Suppressor macrophage treated with lipopolysaccharide for 4 hours (primary cell): ENCODE data around the gene ZNF423.
A peak's percentile ranks its signal among the peaks of the same experiment; 100 is the strongest.

Experiments used
- DNase-seq: peaks from one replicate; pipeline ENCODE4 v3.0.0-alpha.2; 2020

Gene ZNF423

DNA sequence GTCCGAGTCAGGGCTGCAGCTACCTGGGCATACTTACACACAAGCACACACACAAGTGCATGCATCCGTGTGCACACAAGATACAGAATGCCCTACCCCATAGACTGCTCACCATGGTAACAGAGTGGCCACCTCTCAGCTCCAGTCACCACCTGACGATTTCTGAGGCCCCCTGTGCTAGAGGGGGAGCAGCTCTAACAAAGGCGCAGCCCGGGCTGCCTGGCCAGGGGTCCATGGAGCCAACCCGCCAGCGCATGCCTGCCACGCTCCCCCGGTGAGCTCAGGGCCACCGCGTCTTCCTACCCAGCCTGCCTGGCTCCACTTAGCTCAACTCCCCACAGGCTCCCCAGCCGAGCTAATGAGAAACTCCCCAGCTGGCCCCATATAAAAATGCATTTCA, 75.5 kb downstream of the ZNF423 start:
- no peak for DNase-seq

DNA sequence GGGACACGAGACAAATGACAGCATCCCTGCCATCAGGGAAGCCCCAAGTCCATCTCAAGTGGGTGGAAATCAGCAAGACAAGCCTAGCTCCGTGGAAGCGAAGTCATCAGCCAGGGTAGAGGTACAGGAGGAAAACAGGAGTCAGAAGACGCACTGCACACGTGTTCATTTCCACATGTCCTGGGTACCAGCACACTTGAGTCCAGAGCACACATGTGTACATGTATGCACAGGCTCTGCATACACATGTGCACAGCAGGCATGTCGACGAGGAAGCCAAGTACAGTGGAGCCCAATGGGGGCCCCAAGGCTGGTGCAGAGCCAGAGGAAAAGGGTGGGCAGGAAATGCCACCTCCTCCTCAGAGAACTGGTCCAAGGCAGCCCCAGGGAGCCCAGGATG, 75.9 kb downstream of the ZNF423 start:
- DNase-seq = no peak

DNA sequence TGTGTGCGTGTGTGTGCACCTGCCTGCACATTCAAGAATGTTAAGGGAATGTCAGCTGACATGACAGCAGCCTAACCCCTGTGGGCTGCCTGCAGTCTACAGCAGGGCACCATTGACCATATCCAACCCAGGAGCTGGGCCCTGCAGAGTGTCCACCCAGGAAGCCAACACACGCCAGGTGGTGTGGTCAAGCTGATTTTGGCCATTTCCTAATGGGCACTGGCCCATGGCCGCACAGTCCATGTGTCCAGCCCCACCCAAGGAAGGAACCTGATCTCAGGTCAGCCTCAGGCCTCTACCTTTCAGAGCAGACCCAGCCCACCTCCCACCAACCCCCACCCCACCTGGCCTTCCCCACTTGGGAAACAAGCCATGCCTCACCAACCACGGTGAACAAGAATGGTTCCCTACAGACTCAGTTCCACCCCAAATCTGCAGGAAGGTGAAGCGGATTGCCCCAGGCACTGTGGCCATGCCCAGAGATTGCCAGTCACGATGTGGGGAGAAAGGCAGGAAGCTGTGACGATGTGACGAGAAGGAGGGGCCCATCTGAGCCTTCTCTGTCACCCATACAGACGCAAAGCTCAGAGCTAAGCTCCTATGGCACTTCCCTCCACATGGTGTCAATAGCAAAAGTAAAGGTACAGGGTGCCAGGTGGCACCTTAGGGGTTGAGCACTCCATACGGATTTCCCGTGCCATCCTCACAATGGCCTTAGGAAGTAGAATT, 77.5 kb downstream of the ZNF423 start:
- DNase-seq = no peak

GRCh38 chr16:49776734-49777133, 79.2 kb downstream of the ZNF423 start:
- DNase-seq = no peak

- no peak for DNase-seq
Measured at GRCh38 chr16:49776085-49776595, 79.8 kb downstream of the ZNF423 start.

DNA sequence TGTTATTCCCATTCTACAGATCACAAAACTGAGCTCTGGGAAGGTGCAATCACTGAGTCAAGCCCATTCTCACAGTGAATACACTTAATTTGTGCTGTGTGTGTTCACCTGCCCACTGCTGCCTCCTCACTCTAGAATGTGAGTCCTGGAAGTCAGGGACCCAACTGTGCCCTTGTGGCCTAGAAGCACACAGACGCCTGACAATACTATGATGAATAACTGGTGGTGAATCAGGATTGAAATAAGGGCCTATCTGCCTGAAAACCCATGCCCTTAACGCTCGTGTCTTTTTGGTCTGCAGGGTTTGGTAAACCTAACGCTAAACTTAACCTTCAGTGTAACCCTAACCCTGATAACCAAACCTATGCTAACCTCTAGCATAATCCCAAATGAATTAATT, 80.3 kb downstream of the ZNF423 start:
- no peak for DNase-seq

- DNase-seq = no peak
Measured at GRCh38 chr16:49775018-49775417, 80.9 kb downstream of the ZNF423 start.

DNA sequence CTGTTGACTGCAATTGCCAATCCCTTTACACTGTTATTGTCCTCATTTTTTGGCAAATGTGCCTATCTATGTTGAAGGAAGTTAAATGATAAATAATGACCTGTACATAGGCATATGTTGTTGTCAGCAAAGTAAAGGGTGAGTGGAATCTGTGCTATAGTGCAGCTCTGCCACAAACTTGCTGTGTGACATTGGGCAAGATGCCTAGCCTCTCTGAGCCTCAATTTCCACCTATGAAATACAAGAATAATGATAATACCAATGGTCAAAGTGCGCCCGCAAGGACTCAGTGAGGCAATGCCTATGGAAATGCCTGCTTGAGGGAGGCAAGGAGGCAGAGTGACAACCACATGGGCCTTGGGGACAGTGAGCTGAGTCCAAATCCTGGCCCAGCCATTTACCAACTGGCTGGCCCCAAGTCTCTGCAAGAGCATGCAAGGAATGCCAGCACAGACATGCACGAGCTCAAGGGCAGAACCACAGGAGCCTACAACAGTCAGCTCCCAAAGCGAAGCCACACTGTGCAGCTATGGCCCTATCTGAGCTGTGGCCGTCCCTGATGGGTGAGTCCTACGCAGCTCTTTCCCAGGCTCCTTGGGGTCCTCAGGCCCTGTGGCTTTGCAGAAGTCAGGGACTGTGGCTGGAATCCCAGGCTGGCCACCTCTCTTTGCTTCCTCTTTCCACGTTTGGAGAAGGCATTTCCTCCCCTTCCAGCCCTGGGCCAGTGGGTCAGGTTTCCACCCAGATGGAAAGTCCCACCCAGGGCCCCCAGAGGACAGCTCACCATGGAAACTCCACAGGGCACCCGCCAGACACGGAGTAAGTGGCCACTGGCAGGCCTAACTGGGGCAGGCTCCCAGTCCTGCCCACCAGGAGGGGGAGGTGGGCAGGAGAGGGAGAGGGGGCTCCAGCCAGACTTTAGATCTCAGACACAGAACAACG, 82.1 kb downstream of the ZNF423 start:
- no peak for DNase-seq

GRCh38 chr16:49767998-49768397, 87.9 kb downstream of the ZNF423 start:
- DNase-seq = no peak

DNA sequence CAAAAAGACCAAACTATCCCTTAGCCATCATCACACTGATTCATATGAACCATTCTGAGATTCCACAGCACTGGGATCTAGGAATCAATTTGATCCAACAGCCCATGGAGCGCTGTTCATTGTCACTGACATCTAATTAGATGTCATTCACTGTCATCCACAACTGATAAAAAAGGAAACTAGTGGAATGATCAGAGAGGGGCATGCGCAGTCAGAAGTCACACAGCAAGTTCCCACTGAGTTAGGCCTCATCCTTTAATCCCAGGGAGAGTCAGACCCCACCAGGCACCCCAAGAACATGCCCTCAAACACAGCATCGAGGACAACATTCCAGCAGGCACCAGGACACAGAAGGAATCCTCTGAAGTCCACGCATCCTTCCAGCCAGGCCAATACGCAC, 88.5 kb downstream of the ZNF423 start:
- no peak for DNase-seq

DNA sequence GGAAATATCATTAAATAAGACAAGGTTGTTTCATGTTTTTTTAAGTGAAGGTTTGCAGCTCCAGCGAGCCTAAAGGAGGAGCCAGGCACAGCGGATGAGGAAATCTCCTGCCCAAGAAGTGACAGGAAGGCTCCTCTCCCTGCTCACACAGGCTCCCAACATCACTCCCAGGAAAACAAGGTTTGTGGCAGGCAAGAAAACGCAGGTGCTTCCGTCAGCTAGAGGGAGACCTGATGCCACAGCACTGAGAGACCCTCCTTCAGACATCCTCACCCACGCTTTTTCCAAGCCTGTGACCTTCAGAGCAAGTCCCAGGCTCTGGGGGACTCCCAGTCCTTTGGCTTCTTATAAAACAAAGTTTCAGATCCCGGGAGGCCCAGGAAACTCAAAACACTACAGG, 89.7 kb downstream of the ZNF423 start:
- DNase-seq = no peak

- no peak for DNase-seq
Measured at GRCh38 chr16:49763826-49764225, 92.1 kb downstream of the ZNF423 start.

- no peak for DNase-seq
Measured at GRCh38 chr16:49760815-49761214, 95.1 kb downstream of the ZNF423 start.

GRCh38 chr16:49757559-49758069, 98.3 kb downstream of the ZNF423 start:
- DNase-seq = no peak

DNA sequence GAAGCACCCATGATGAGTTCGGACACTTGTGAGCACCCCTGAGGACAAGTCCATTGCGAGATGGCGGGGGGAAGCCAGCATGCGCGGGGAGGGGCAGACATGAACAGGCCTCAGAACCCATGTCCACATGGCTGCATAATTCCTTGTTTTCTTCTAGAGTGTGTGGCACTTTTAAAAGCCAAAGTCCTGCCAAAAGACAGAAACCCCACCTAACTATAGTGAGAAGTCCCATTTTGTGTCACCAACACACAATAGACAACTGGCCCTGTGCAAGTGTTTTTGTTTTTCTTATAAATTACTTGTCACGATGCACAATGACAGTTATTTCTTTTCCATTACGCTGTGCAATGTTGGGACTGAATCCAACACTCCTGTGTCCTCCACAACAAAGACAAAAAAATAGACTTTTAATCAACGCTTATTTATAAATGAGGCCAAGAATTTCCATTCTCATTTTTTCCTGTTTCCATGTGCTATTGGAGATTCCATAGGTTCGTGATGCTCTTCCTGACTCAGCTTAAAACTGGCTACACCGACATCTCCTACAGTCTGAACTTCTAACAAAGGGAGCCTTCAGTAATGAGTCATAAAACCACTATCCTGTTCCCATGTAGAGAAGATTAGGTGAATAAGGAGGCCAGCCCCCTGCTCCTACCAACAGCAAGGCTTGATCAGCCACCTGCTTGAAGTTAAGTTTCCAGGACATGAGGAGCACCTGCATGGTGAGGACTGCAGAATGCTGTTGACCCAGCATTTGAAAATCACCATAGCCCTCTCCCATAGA, 98.9 kb downstream of the ZNF423 start:
- DNase-seq = no peak

GRCh38 chr16:49755716-49756505, 100.0 kb downstream of the ZNF423 start:
- DNase-seq = no peak

- DNase-seq = peak; percentile 20
Measured at GRCh38 chr16:49755313-49755620, 100.6 kb downstream of the ZNF423 start.

- DNase-seq = peak; percentile 14
Measured at GRCh38 chr16:49754495-49755312, 101.2 kb downstream of the ZNF423 start.

DNA sequence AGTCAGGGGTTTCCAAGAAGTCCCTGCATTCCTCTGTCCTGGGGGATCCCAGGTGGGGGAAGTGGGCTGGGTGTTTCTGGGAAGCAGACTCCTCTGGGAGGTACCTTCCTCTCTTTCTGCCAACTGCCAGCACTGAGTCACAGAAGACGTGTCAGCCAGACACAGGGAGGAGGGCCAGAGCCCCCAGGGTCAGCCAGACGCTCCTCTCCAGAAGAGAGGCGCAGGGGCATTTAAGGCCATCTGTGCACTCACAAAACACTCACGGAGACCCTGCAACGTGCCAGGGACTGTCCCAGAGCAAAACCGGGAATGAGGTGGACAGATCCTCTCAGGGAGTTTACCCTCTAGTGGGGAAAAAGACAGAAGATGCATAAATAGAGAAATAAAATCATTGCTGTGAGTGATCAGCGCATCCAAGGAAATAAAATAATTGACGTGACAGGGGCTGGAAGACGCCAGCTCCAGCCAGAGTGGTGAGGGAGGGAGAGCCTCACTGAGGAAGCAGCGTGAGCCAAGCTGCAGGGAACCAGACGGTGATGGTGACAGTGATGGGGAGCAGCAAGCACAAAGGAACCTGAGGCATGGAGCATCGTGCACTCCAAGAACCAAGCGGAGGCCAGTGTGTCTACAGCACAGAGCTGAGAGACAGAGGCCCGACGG, 105.4 kb downstream of the ZNF423 start:
- no peak for DNase-seq

GRCh38 chr16:49749816-49750215, 106.1 kb downstream of the ZNF423 start:
- no peak for DNase-seq

DNA sequence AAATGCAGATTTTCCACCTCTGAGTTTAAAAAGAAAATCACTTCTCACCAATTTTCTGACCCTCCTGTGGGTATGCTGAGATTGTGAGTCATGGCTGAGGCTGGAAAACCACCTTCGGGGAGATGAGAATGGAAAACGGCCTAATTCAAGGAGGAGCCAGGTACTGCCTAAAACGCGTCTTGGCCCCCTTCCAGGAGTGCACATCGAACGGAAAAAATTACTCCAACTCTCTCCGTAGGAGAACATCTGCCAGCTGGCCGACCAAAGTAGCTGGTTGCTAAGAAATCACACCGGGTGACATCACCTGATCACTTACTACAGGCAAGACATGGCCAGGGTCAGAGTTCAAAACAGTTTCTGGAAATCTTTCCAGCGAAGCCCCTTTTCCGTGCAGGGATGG, 107.6 kb downstream of the ZNF423 start:
- no peak for DNase-seq
